ENCODE data around the gene CYB561D2.
A peak's percentile ranks its signal among the peaks of the same experiment; 100 is the strongest.
"Not testable (repeated sequence)": the region's sequence is repeated elsewhere in the genome, so short reads cannot be mapped to it uniquely, and the experiment has no call there.

CYB561D2 gene

GRCh38 chr3:50350527-50351322, at the start of gene CYB561D2, which contains the start of gene NPRL2:
Gene CYB561D2 (plus strand): TSS chr3:50350862. CDS start chr3:50351434, 572 bp downstream.
Gene NPRL2 (minus strand): TSS chr3:50350775. CDS start chr3:50350652, 123 bp downstream.
- peak; percentile 100 for DNase-seq

- DNase-seq: no peak
These were observed 48.3 kb upstream of the CYB561D2 start for GRCh38 chr3:50302095-50303012.

GRCh38 chr3:50303013-50303815, 47.4 kb upstream of the CYB561D2 start, which contains the start of gene HYAL1:
Gene HYAL1 (minus strand): TSS chr3:50303574. CDS start chr3:50302956, 618 bp downstream.
- DNase-seq: no peak

GRCh38 chr3:50304601-50305000, 46.1 kb upstream of the CYB561D2 start:
- DNase-seq: no peak

- not testable (repeated sequence) for DNase-seq
These were observed 38.6 kb upstream of the CYB561D2 start for GRCh38 chr3:50312041-50312440.

- no peak for DNase-seq
These were observed 36.3 kb upstream of the CYB561D2 start for GRCh38 chr3:50314342-50314741.

GRCh38 chr3:50314816-50315215, 35.8 kb upstream of the CYB561D2 start:
- DNase-seq: no peak

GRCh38 chr3:50316657-50317242, 33.9 kb upstream of the CYB561D2 start:
- peak; percentile 53 for DNase-seq

GRCh38 chr3:50317300-50317699, 33.4 kb upstream of the CYB561D2 start:
- DNase-seq: no peak

- DNase-seq: no peak
These were observed 32.5 kb upstream of the CYB561D2 start for GRCh38 chr3:50318163-50318562.

GRCh38 chr3:50318615-50319014, 32.0 kb upstream of the CYB561D2 start:
- DNase-seq: no peak

- no peak for DNase-seq
These were observed 31.3 kb upstream of the CYB561D2 start for GRCh38 chr3:50319181-50319893.

- no peak for DNase-seq
These were observed 30.6 kb upstream of the CYB561D2 start for GRCh38 chr3:50319894-50320625.

- peak; percentile 73 for DNase-seq
These were observed 29.8 kb upstream of the CYB561D2 start for GRCh38 chr3:50320853-50321335.

GRCh38 chr3:50321336-50322114, 29.1 kb upstream of the CYB561D2 start:
- peak; percentile 86 for DNase-seq

- no peak for DNase-seq
These were observed 28.6 kb upstream of the CYB561D2 start for GRCh38 chr3:50322115-50322385.

GRCh38 chr3:50322386-50323091, 28.1 kb upstream of the CYB561D2 start, which contains the start of gene HYAL2:
Gene HYAL2 (minus strand): TSS chr3:50322745. CDS start chr3:50320489, 2,256 bp downstream.
- no peak for DNase-seq

GRCh38 chr3:50323092-50323600, 27.5 kb upstream of the CYB561D2 start:
- no peak for DNase-seq

- DNase-seq: no peak
These were observed 27.0 kb upstream of the CYB561D2 start for GRCh38 chr3:50323614-50324199.
